ENCODE results near the gene ANKRD60.

ANKRD60 gene

GRCh38 chr20:58233393-58233792 is 4.9 kb upstream of the ANKRD60 start:
- TF ChIP-seq, protein P1, sequence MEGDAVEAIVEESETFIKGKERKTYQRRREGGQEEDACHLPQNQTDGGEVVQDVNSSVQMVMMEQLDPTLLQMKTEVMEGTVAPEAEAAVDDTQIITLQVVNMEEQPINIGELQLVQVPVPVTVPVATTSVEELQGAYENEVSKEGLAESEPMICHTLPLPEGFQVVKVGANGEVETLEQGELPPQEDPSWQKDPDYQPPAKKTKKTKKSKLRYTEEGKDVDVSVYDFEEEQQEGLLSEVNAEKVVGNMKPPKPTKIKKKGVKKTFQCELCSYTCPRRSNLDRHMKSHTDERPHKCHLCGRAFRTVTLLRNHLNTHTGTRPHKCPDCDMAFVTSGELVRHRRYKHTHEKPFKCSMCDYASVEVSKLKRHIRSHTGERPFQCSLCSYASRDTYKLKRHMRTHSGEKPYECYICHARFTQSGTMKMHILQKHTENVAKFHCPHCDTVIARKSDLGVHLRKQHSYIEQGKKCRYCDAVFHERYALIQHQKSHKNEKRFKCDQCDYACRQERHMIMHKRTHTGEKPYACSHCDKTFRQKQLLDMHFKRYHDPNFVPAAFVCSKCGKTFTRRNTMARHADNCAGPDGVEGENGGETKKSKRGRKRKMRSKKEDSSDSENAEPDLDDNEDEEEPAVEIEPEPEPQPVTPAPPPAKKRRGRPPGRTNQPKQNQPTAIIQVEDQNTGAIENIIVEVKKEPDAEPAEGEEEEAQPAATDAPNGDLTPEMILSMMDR (IDR thresholded peaks at IDR 0.05): no peak
- no peak for DNase-seq
- Histone ChIP-seq H3K36me3 (peaks cover 17 to 30% (median 18%) of the 10 kb centered on the region in 3 donors), H3K9me3 (no peaks in the 10 kb centered on the region), H3K4me1 (peaks cover 0 to 12% (median 4%) of the 10 kb centered on the region in 4 donors), H3K27me3 (peaks cover 0 to 11% of the 10 kb centered on the region in 2 donors), H3K4me3 (no peak overlapping the region), H3K27ac (no peak overlapping the region)
- intact Hi-C loops (cut with DNase I; ENCODE audit: low total_unique reads): no loop called here

DNA sequence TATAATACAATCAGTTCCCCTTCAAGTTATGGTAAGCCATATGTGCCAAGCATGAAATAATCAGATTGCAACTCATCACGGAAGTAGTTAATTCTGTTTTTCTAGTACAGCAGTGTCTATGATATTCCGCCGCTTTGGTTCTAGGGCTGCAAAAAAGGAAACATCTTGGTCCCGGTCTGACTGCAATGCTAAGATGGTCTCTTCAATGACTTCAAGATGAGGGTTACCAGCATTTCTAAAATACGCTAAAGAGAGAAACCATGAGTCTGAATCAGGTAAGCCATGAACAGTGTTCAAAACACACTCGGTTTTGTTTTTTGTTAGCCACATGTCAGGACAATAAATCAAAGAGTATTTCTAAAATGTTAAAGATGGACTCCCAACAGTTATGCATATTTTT is 3.2 kb upstream of the ANKRD60 start:
- Histone ChIP-seq H3K9me3 (no peaks in the 10 kb centered on the region), H3K4me1 (peaks cover 0 to 8% (median 6%) of the 10 kb centered on the region in 4 donors), H3K4me3 (no peak overlapping the region), H3K27ac (no peak overlapping the region), H3K36me3 (peaks cover 15 to 28% (median 18%) of the 10 kb centered on the region in 3 donors), H3K27me3 (peaks cover 0 to 28% of the 10 kb centered on the region in 2 donors)
- TF ChIP-seq, protein P1 (IDR thresholded peaks at IDR 0.05): no peak
- intact Hi-C loops (cut with DNase I; ENCODE audit: low total_unique reads): no loop called here
- no peak for DNase-seq

GRCh38 chr20:58229198-58229798 is 845 bp upstream of the ANKRD60 start:
- TF ChIP-seq, protein P1 (IDR thresholded peaks at IDR 0.05): no peak
- Histone ChIP-seq H3K27me3 (peaks cover 0 to 36% of the 10 kb centered on the region in 2 donors), H3K27ac (no peak overlapping the region), H3K9me3 (no peaks in the 10 kb centered on the region), H3K36me3 (peaks cover 8 to 19% (median 11%) of the 10 kb centered on the region in 3 donors), H3K4me1 (peaks cover 0 to 8% (median 4%) of the 10 kb centered on the region in 4 donors), H3K4me3 (no peak overlapping the region)
- intact Hi-C loops (cut with DNase I; ENCODE audit: low total_unique reads): no loop called here
- no peak for DNase-seq

DNA sequence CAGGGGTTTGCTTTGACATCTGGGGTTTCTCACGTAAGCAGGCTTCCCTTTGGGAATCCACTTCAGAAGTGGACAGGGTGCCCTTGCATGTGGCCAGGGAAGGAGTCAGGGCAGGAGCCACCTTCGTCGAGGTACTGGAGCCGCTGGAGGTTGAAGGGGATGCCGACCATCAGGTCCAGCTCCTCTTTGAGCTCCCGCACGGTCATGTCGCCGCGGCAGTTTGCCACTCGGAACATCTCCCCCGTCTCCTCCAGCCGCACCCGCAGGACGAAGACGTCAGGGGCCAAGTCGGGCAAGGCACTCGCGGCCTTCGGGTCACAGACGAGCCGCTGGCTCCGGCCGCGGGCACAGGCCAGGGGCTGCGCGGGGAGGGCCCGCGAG is 360 bp downstream of the ANKRD60 start:
- no peaks in the 10 kb centered on the region for H3K9me3 ChIP-seq
- intact Hi-C loops (cut with DNase I; ENCODE audit: low total_unique reads): no loop called here
- H3K36me3 ChIP-seq: peaks cover 0 to 13% (median 5%) of the 10 kb centered on the region in 3 donors
- peaks cover 0 to 8% (median 4%) of the 10 kb centered on the region in 4 donors for H3K4me1 ChIP-seq
- H3K4me3 ChIP-seq: no peak overlapping the region
- TF ChIP-seq, protein P1 (IDR thresholded peaks at IDR 0.05): no peak
- H3K27ac ChIP-seq: no peak overlapping the region
- no peak for DNase-seq
- H3K27me3 ChIP-seq: peaks cover 0 to 42% of the 10 kb centered on the region in 2 donors

GRCh38 chr20:58227391-58228102 is 906 bp downstream of the ANKRD60 start:
- H3K36me3 ChIP-seq: peaks cover 0 to 8% (median 2%) of the 10 kb centered on the region in 3 donors
- H3K27ac ChIP-seq: no peak overlapping the region
- no peak overlapping the region for H3K4me3 ChIP-seq
- intact Hi-C loops (cut with DNase I; ENCODE audit: low total_unique reads): no loop called here
- peaks cover 0 to 8% (median 4%) of the 10 kb centered on the region in 4 donors for H3K4me1 ChIP-seq
- peaks cover 0 to 46% of the 10 kb centered on the region in 2 donors for H3K27me3 ChIP-seq
- TF ChIP-seq, protein P1 (IDR thresholded peaks at IDR 0.05): no peak
- H3K9me3 ChIP-seq: no peaks in the 10 kb centered on the region
- DNase-seq: no peak

Measured in tibial artery (tissue), 4 donors.